Panc1 (cell line): ENCODE measurements around the gene RBMX2. TPM values are rescaled to one million over a fixed set of nuclear protein-coding genes. Genes with fewer than 3 reads are reported as not detected.

Experiments used
- ATAC-seq: fragments of 200-7000 bp; cut with Tn5 transposase; 2 replicates; pipeline ENCODE4 v1.9.1; 2020; ENCODE audit warnings: mild to moderate bottlenecking, moderate library complexity
- BruUV-seq: library from RNA; stranded (reverse); fragments of 400-500 nt; replicated peaks from 2 replicates; lab custom pipeline; 2021; lab: Mats Ljungman, UMichigan
- CTCF ChIA-PET: fragments of 300-600 bp; sonication (Branson Sonifier 250); formaldehyde crosslinking; loops from one replicate; lab custom pipeline; 2022; ENCODE audit warnings: antibody characterized with exemption; lab: Charles Lee
- POLR2A ChIA-PET: fragments of 300-600 bp; sonication (Branson Sonifier 250); formaldehyde crosslinking; loops from one replicate; lab custom pipeline; 2022; ENCODE audit warnings: antibody characterized with exemption; lab: Charles Lee
- DNase-seq: peaks from one replicate; pipeline ENCODE4 v3.0.0-alpha.2; 2010; ENCODE audit warnings: low read depth, low spot score
- H3K27ac ChIP-seq: 2 replicates; pipeline ENCODE4 v1.5.1; 2011; ENCODE audit warnings: mild to moderate bottlenecking, low read length, inconsistent platforms
- H3K27me3 ChIP-seq: fragments of 200-500 bp; sonication (Bioruptor generic); 2 replicates; pipeline ENCODE4 v1.6.0; 2014; ENCODE audit warnings: low read length, inconsistent platforms; ENCODE audit not compliant: control insufficient read depth, insufficient read depth
- H3K36me3 ChIP-seq: fragments of 200-500 bp; sonication (Bioruptor generic); 2 replicates; pipeline ENCODE4 v1.5.1; 2014; ENCODE audit warnings: inconsistent platforms, mild to moderate bottlenecking, low read length, moderate library complexity; ENCODE audit not compliant: control insufficient read depth, insufficient read depth
- H3K4me1 ChIP-seq: 2 replicates; pipeline ENCODE4 v1.5.1; 2011; ENCODE audit warnings: inconsistent platforms, mild to moderate bottlenecking, low read length, moderate library complexity; ENCODE audit not compliant: control insufficient read depth, insufficient read depth
- H3K4me3 ChIP-seq, 2 experiments: 2 replicates each; pipeline ENCODE4 v1.5.1; 2011 to 2012; ENCODE audit warnings: low read depth in 2 of 2, low read length in 2 of 2, mild to moderate bottlenecking in 2 of 2, inconsistent platforms in 1 of 2, moderate library complexity in 1 of 2
- H3K9me3 ChIP-seq: fragments of 200-500 bp; sonication (Bioruptor generic); 2 replicates; pipeline ENCODE4 v1.5.1; 2014; ENCODE audit warnings: low read depth, mild to moderate bottlenecking, inconsistent platforms, low read length, moderate library complexity; ENCODE audit not compliant: control insufficient read depth, insufficient read depth
- CTCF ChIP-seq: fragments of 450-650 bp; IDR thresholded peaks from 2 replicates; pipeline ENCODE4 v1.5.1; 2017; ENCODE audit warnings: mild to moderate bottlenecking
- POLR2AphosphoS5 ChIP-seq: IDR thresholded peaks from 2 replicates; pipeline ENCODE4 v1.6.1; 2012; ENCODE audit warnings: mild to moderate bottlenecking, low read depth, low read length, moderate library complexity
- REST ChIP-seq, 2 experiments: IDR thresholded peaks; 2 replicates each; pipeline ENCODE4 v1.6.1; 2011 to 2012; ENCODE audit warnings: low read depth in 2 of 2, control low read depth in 1 of 2, low read length in 1 of 2, mild to moderate bottlenecking in 1 of 2, moderate library complexity in 1 of 2; ENCODE audit not compliant: insufficient read depth in 1 of 2
- SIN3A ChIP-seq: IDR thresholded peaks from 2 replicates; pipeline ENCODE4 v1.6.1; 2012; ENCODE audit warnings: low read depth, mild to moderate bottlenecking, low read length, moderate library complexity, borderline replicate concordance; ENCODE audit not compliant: insufficient read depth
- TCF7L2 ChIP-seq: IDR thresholded peaks from 2 replicates; pipeline ENCODE4 v1.6.1; 2011; ENCODE audit warnings: mild to moderate bottlenecking, low read depth, low read length, inconsistent platforms
- in situ Hi-C: cut with HindIII; loops from 2 replicates; pipeline ENCODE4 v1.10.0; 2016; ENCODE audit warnings: low sequenced_read_pairs, low pct_unique_long_range_greater_than_20kb
- intact Hi-C: fragments of 100-400 bp; cut with micrococcal nuclease; formaldehyde crosslinking; loops from one replicate; pipeline ENCODE4 v1.10.0; 2022; ENCODE audit not compliant: unreplicated experiment
- total RNA-seq: library from RNA; stranded (reverse); gene quantifications from one replicate; pipeline ENCODE4 v1.2.1, GENCODE V29; 2021; ENCODE audit not compliant: unreplicated experiment

The RBMX2 gene
- total RNA-seq, 1 experiment from 2014 or later = 40.4 TPM

GRCh38 chrX:130443875-130444274 lies 42.1 kb downstream of the RBMX2 start:
- Histone ChIP-seq H3K4me1 (no peaks in the 10 kb centered on the region), H3K27me3 (no peaks in the 10 kb centered on the region; the same call in 1 of the 2 replicates), H3K9me3 (no peaks in the 10 kb centered on the region), H3K27ac (no peak overlapping the region), H3K36me3 (no peaks in the 10 kb centered on the region), H3K4me3 (no peak overlapping the region)
- TF ChIP-seq SIN3A = no peak
- no peak for TF ChIP-seq REST (IDR thresholded peaks at IDR 0.05; ENCODE audit: insufficient read depth in 1 of 2, low read depth in 2 of 2, low read length in 1 of 2)
- no peak for TF ChIP-seq CTCF
- no peak for TF ChIP-seq POLR2AphosphoS5
- no peak for TF ChIP-seq TCF7L2
- no TSS peak for BruUV-seq
- DNase-seq (no peak), ATAC-seq (no peak)
- in situ Hi-C loops (no loop called here), intact Hi-C loops (no loop called here)
- POLR2A ChIA-PET = no interaction called here
- CTCF ChIA-PET = no interaction called here

GRCh38 chrX:130444641-130445336 lies 43.0 kb downstream of the RBMX2 start:
- BruUV-seq = no TSS peak
- Histone ChIP-seq H3K9me3 (no peaks in the 10 kb centered on the region), H3K27ac (no peak overlapping the region), H3K36me3 (no peaks in the 10 kb centered on the region), H3K4me3 (no peak overlapping the region), H3K27me3 (no peaks in the 10 kb centered on the region; the same call in 1 of the 2 replicates), H3K4me1 (no peaks in the 10 kb centered on the region)
- in situ Hi-C loops (no loop called here), intact Hi-C loops (no loop called here)
- no peak for TF ChIP-seq CTCF
- no peak for TF ChIP-seq REST (IDR thresholded peaks at IDR 0.05; ENCODE audit: insufficient read depth in 1 of 2, low read depth in 2 of 2, low read length in 1 of 2)
- TF ChIP-seq POLR2AphosphoS5 = no peak
- no peak for TF ChIP-seq SIN3A
- no peak for TF ChIP-seq TCF7L2
- DNase-seq = no peak
- ChIA-PET CTCF (no interaction called here), POLR2A (no interaction called here)
- ATAC-seq = no peak
